B cell (primary cell): ENCODE results near the gene IL1RL2. TPM values are rescaled to one million over a fixed set of nuclear protein-coding genes. Genes with fewer than 3 reads are reported as not detected.

Source experiments
- ATAC-seq: fragments of 200-7000 bp; cut with Tn5 transposase; one replicate; pipeline ENCODE4 v1.10.0; 2021; ENCODE audit warnings: low read depth, mild to moderate bottlenecking, moderate number of reproducible peaks, moderate library complexity
- CTCF ChIA-PET: fragments of 350-600 bp; sonication (Branson Sonifier 250); formaldehyde crosslinking; loops from one replicate; lab custom pipeline; 2021; ENCODE audit warnings: antibody characterized with exemption, inconsistent platforms; lab: Charles Lee
- POLR2A ChIA-PET: fragments of 350-600 bp; sonication (Branson Sonifier 250); formaldehyde crosslinking; loops from one replicate; lab custom pipeline; 2021; ENCODE audit warnings: antibody characterized with exemption; lab: Charles Lee
- DNase-seq: peaks from one replicate; pipeline ENCODE4 v3.0.0; 2013
- H2AFZ ChIP-seq: 2 replicates; pipeline ENCODE4 v1.6.1; 2012; ENCODE audit warnings: mild to moderate bottlenecking, low read depth, low read length; ENCODE audit not compliant: insufficient read depth, poor library complexity, severe bottlenecking
- H3K27ac ChIP-seq, 2 donors: 1 replicate in 1 of 2; 2 replicates in 1 of 2; pipeline ENCODE4 v1.5.1; 2012 to 2013; ENCODE audit warnings: low read length in 2 of 2, mild to moderate bottlenecking in 2 of 2, moderate library complexity in 1 of 2
- H3K27me3 ChIP-seq, 4 experiments: fragments of 200-600 bp in 1 of 4; sonication (generic) in 1 of 4; replicated peaks in 1 of 4; 1 replicate in 2 of 4; 2 replicates in 2 of 4; pipeline versions ENCODE4 v1.6.1 to v1.7.0; 2013 to 2016; ENCODE audit warnings: low read length in 3 of 4, mild to moderate bottlenecking in 2 of 4, mixed read lengths in 1 of 4, moderate library complexity in 1 of 4; ENCODE audit not compliant: insufficient read depth in 4 of 4, control insufficient read depth in 3 of 4; ENCODE audit errors: control extremely low read depth in 1 of 4
- H3K36me3 ChIP-seq, 2 experiments: replicated peaks in 1 of 2; 1 replicate in 1 of 2; 2 replicates in 1 of 2; pipeline versions ENCODE4 v1.6.1 to v1.7.1; 2013; ENCODE audit warnings: low read length in 1 of 2; ENCODE audit not compliant: insufficient read depth in 2 of 2, control insufficient read depth in 1 of 2; ENCODE audit errors: control extremely low read depth in 1 of 2, extremely low read depth in 1 of 2
- H3K4me1 ChIP-seq, 2 donors: fragments of 200-600 bp in 1 of 2; sonication (generic) in 1 of 2; 1 replicate in 1 of 2; 2 replicates in 1 of 2; pipeline versions ENCODE4 v1.5.1 to v1.6.1; 2013 to 2017; ENCODE audit warnings: low read length in 2 of 2; ENCODE audit not compliant: control insufficient read depth in 2 of 2, insufficient read depth in 2 of 2
- H3K4me2 ChIP-seq: replicated peaks from 2 replicates; pipeline ENCODE3; 2012; ENCODE audit warnings: mild to moderate bottlenecking, low read depth, low read length; ENCODE audit not compliant: poor library complexity, severe bottlenecking
- H3K4me3 ChIP-seq, 5 experiments: fragments of 200-600 bp in 1 of 5; sonication (generic) in 1 of 5; 1 replicate in 3 of 5; 2 replicates in 2 of 5; pipeline versions ENCODE4 v1.5.1 to v1.7.0; 2011 to 2016; ENCODE audit warnings: low read length in 4 of 5, mild to moderate bottlenecking in 4 of 5, low read depth in 2 of 5, control low read depth in 1 of 5, moderate library complexity in 1 of 5; ENCODE audit not compliant: insufficient read depth in 1 of 5; ENCODE audit errors: control extremely low read depth in 1 of 5, extremely low read depth in 1 of 5
- H3K79me2 ChIP-seq: fragments of 200-600 bp; sonication (generic); one replicate; pipeline ENCODE4 v1.6.0; 2016; ENCODE audit warnings: low read length; ENCODE audit not compliant: control insufficient read depth, insufficient read depth
- H3K9ac ChIP-seq: fragments of 200-600 bp; sonication (generic); 2 replicates; pipeline ENCODE4 v1.6.1; 2017; ENCODE audit warnings: mild to moderate bottlenecking, low read length, moderate library complexity
- H3K9me3 ChIP-seq, 3 donors: one replicate each; pipeline versions ENCODE4 v1.6.1 to v1.7.1; 2013; ENCODE audit warnings: low read length in 2 of 3; ENCODE audit not compliant: control insufficient read depth in 2 of 3, insufficient read depth in 1 of 3; ENCODE audit errors: control extremely low read depth in 1 of 3
- H4K20me1 ChIP-seq: 2 replicates; pipeline ENCODE4 v1.6.0; 2012; ENCODE audit warnings: mild to moderate bottlenecking, low read length; ENCODE audit not compliant: insufficient read depth, control insufficient read depth, poor library complexity, severe bottlenecking
- H3K27ac Mint-ChIP-seq: one replicate; pipeline ENCODE4 v1.8.0; 2021; ENCODE audit warnings: mixed read lengths
- H3K27me3 Mint-ChIP-seq: one replicate; pipeline ENCODE4 v1.8.0; 2021; ENCODE audit warnings: mixed read lengths
- H3K4me1 Mint-ChIP-seq: one replicate; pipeline ENCODE4 v1.8.0; 2021; ENCODE audit warnings: mixed read lengths
- H3K4me3 Mint-ChIP-seq: one replicate; pipeline ENCODE4 v1.8.0; 2021; ENCODE audit warnings: mixed read lengths
- H3K9me3 Mint-ChIP-seq: one replicate; pipeline ENCODE4 v1.8.0; 2022; ENCODE audit warnings: mixed read lengths; ENCODE audit not compliant: insufficient read depth
- EZH2 ChIP-seq: IDR thresholded peaks from 2 replicates; pipeline ENCODE4 v1.6.1; 2012; ENCODE audit warnings: borderline replicate concordance, low read depth, mild to moderate bottlenecking, moderate library complexity, low read length; ENCODE audit not compliant: insufficient read depth, poor library complexity, severe bottlenecking
- WGBS: methylation state at CpG from one replicate; pipeline ENCODE4 v1.1.5; 2013; ENCODE audit warnings: missing lambda C conversion rate; ENCODE audit not compliant: insufficient coverage; 5-methylcytosine and 5-hydroxymethylcytosine counted together
- intact Hi-C: fragments of 100-400 bp; cut with micrococcal nuclease; formaldehyde crosslinking; loops from one replicate; pipeline ENCODE4 v1.10.0; 2022
- polyA plus RNA-seq: library from polyadenylated mRNA; depleted of rRNA; stranded (reverse); fragments of >200 nt; gene quantifications from 2 replicates; pipeline ENCODE4 v1.2.3, GENCODE V29; 2012
- total RNA-seq, 2 donors: library from RNA; stranded (reverse); fragments of 120-200 nt in 1 of 2; gene quantifications; 1 replicate in 1 of 2; 2 replicates in 1 of 2; pipeline versions ENCODE4 v1.2.3 to v1.2.4, GENCODE V29; 2013 to 2022
- TF ChIP-seq, protein P1 (sequence below): fragments of 200-600 bp; IDR thresholded peaks from one replicate; pipeline ENCODE4 v1.8.0; 2022; ENCODE audit warnings: antibody characterized with exemption, mild to moderate bottlenecking

The IL1RL2 gene
- total and polyA plus RNA-seq, 2 donors (not counting 1 experiment from before 2014, with no cell fraction given): not detected

DNA sequence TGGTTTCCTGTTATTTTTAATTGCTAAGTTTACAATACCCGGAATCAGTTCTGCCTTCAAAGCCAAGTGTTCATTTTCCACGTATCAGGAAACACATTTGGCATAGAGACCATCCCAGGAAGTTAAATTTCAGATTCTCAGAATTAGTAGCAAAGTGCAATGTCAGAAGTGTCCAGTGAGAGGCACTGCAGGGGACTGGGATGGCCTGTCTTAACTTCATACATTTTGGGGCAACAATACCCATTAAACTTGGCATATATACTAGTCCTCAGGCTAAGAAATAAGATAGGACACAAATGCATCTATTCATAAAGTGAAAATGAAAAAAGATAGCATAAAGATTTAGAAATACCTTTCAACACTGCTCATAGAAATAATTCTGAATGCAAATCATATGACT, 1.5 kb upstream of the IL1RL2 start:
- no peaks in the 10 kb centered on the region for H3K79me2 ChIP-seq
- DNase-seq (no peak), ATAC-seq (no peak)
- no peak overlapping the region for H3K27ac ChIP-seq
- peaks cover 3% of the 10 kb centered on the region for H3K4me1 Mint-ChIP-seq
- ChIA-PET CTCF (no interaction called here), POLR2A (no interaction called here)
- peaks cover 0 to 13% (median 1%) of the 10 kb centered on the region in 3 donors for H3K9me3 ChIP-seq
- WGBS: no CpG with 5 or more reads among the region's 2 CpGs
- H3K9ac ChIP-seq: no peak overlapping the region
- no peak overlapping the region for H2AFZ ChIP-seq
- H4K20me1 ChIP-seq: no peaks in the 10 kb centered on the region
- TF ChIP-seq, protein P1, sequence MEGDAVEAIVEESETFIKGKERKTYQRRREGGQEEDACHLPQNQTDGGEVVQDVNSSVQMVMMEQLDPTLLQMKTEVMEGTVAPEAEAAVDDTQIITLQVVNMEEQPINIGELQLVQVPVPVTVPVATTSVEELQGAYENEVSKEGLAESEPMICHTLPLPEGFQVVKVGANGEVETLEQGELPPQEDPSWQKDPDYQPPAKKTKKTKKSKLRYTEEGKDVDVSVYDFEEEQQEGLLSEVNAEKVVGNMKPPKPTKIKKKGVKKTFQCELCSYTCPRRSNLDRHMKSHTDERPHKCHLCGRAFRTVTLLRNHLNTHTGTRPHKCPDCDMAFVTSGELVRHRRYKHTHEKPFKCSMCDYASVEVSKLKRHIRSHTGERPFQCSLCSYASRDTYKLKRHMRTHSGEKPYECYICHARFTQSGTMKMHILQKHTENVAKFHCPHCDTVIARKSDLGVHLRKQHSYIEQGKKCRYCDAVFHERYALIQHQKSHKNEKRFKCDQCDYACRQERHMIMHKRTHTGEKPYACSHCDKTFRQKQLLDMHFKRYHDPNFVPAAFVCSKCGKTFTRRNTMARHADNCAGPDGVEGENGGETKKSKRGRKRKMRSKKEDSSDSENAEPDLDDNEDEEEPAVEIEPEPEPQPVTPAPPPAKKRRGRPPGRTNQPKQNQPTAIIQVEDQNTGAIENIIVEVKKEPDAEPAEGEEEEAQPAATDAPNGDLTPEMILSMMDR: no peak
- no peak for TF ChIP-seq EZH2
- H3K27ac Mint-ChIP-seq: no peak overlapping the region
- H3K4me3 ChIP-seq: no peak overlapping the region
- H3K4me2 ChIP-seq: no peak overlapping the region
- peaks cover 0 to 27% (median 17%) of the 10 kb centered on the region in 4 experiments for H3K27me3 ChIP-seq
- peaks cover 42% of the 10 kb centered on the region for H3K27me3 Mint-ChIP-seq
- no peaks in the 10 kb centered on the region for H3K9me3 Mint-ChIP-seq
- intact Hi-C loops: no loop called here
- peaks cover 3 to 7% of the 10 kb centered on the region in 2 donors for H3K4me1 ChIP-seq
- H3K36me3 ChIP-seq: no peaks in the 10 kb centered on the region
- no peak overlapping the region for H3K4me3 Mint-ChIP-seq

DNA sequence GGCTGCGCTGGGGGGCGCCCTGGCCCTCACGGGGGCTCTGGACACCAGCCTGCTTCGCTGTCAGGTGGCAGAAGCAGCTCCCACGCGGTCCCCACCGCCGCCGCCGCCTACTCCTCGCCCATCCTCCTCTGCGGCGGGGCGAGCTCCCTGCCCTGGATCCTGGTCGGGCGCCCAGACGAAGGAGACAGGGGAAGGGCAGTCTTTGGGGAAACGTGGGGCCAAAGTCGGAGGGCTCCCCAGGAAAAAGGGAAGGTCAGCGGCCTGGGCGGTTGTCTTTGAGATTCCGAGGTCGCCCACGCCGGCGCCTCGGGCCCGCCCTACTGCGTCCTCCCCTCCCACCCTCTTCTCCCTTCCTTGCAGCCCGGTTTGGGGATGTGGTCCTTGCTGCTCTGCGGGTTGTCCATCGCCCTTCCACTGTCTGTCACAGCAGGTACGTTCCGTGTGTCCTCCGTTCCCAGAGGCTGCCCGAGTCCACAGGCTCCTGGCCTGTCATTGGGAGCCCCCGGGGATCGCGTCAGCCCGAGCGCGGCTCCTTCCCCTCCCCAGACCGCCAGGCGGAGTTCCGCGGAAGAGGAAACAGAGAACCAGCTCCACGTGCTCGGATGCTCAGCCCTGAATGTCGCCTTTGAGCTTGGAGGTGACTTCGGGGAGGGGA, 800 bp downstream of the IL1RL2 start:
- intact Hi-C loops: no loop called here
- peak overlapping the region; percentile 50 for H3K4me3 Mint-ChIP-seq
- CTCF ChIA-PET: no interaction called here

More for the DNA sequence above, 800 bp downstream of the IL1RL2 start:
- Mint-ChIP-seq H3K27me3 (peaks cover 40% of the 10 kb centered on the region), H3K27ac (no peak overlapping the region), H3K9me3 (no peaks in the 10 kb centered on the region), H3K4me1 (peaks cover 3% of the 10 kb centered on the region)
- Histone ChIP-seq H3K9ac (no peak overlapping the region), H3K4me2 (peak overlapping the region; percentile 52), H3K27ac (no peak overlapping the region), H3K27me3 (peaks cover 0 to 22% (median 12%) of the 10 kb centered on the region in 4 experiments), H3K79me2 (no peaks in the 10 kb centered on the region), H3K4me3 (peak overlapping the region in 2 of 5 experiments; percentile 12 to 25), H3K36me3 (no peaks in the 10 kb centered on the region), H4K20me1 (no peaks in the 10 kb centered on the region), H3K9me3 (peaks cover 0 to 13% (median 1%) of the 10 kb centered on the region in 3 donors), H2AFZ (peak overlapping the region; percentile 58), H3K4me1 (peaks cover 3 to 7% of the 10 kb centered on the region in 2 donors)
- POLR2A ChIA-PET: no interaction called here
- WGBS: 13% methylated on average over 41 of the region's 50 CpGs
- ATAC-seq (no peak), DNase-seq (peak; percentile 6)
- no peak for TF ChIP-seq EZH2
- TF ChIP-seq, protein P1: no peak
